BJ (cell line): ENCODE results near the gene ZBP1. TPM values are rescaled to one million over a fixed set of nuclear protein-coding genes. Genes with fewer than 3 reads are reported as not detected.

ENCODE experiments used
- CTCF ChIA-PET: fragments of 350-600 bp; formaldehyde crosslinking; extraction: SDS; loops from one replicate; lab custom pipeline; 2021; ENCODE audit warnings: antibody characterized with exemption, inconsistent platforms; lab: Yijun Ruan, JAX
- POLR2A ChIA-PET: fragments of 300-600 bp; sonication (Branson Sonifier 250); formaldehyde crosslinking; extraction: SDS; loops from one replicate; lab custom pipeline; 2021; ENCODE audit warnings: antibody characterized with exemption; lab: Charles Lee
- DNase-seq: peaks from one replicate; pipeline ENCODE4 v3.0.0-alpha.2; 2011; ENCODE audit warnings: low read depth
- H3K27me3 ChIP-seq: 2 replicates; pipeline ENCODE4 v1.6.0; 2011; ENCODE audit warnings: low read length; ENCODE audit not compliant: control insufficient read depth, insufficient read depth
- H3K36me3 ChIP-seq: 2 replicates; pipeline ENCODE4 v1.5.1; 2011; ENCODE audit warnings: low read length; ENCODE audit not compliant: control insufficient read depth, insufficient read depth
- H3K4me3 ChIP-seq: 2 replicates; pipeline ENCODE4 v1.5.1; 2011; ENCODE audit warnings: low read depth, mild to moderate bottlenecking, control low read depth, low read length
- polyA plus RNA-seq: library from polyadenylated mRNA; depleted of rRNA; stranded (reverse); fragments of >200 nt; gene quantifications from 2 replicates; pipeline ENCODE4 v1.2.3, GENCODE V29; 2011
- TF ChIP-seq, protein P1 (sequence below): IDR thresholded peaks from 2 replicates; pipeline ENCODE4 v1.5.1; 2011; ENCODE audit warnings: low read depth, mild to moderate bottlenecking, control low read depth, inconsistent platforms, low read length, moderate library complexity; ENCODE audit not compliant: insufficient read depth

Gene ZBP1
- polyA plus RNA-seq, 1 experiment, result not detected

DNA sequence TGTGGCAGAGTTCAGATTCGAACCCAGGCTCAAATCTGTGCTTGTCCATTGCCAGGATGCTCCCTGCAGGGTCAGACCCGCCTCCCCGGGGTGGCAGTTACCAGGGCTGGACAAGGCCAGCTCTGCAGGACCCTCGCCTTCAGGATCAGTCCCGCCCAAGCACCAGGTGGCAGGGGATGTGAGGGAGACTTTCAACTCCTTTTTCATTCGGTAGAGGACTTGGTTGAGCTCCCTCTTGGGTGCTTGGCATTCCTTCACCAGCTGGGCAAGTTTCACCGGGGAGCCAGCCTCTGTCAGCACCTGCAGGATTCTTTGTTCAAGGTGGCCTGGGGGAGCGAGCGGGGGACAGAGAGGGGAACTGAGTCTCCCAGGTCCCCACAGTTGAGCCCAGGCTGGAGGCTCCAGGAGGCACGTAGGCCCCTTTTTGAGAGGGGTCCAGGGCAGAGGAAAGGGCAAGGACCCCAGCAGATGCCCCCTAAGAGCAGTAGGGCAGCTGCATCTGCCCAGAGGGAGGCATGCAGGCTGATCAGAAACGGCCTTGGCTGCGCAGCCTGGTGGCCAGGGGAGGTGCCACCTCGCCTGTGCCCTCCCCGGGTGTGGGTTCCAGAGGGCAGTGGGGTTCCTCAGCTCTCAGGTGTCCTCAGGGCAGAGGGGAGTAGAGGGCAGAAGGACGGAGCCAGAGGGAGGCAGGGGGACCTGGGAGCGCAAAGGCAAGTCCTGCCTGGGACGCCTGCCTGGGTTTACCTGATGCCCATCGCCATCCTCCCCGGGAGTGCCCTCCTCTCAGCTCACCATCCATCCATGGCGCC, 3.9 kb downstream of the ZBP1 start:
- ChIA-PET POLR2A (no interaction called here), CTCF (interaction anchor here (0.7 to 1.7 kb wide), 3 partner anchors 471 to 593 kb away, joined by 3 to 5 read pairs (median 3); no protein-coding TSS in a partner anchor)
- Histone ChIP-seq H3K36me3 (no peaks in the 10 kb centered on the region), H3K27me3 (peaks cover 5% of the 10 kb centered on the region), H3K4me3 (no peak overlapping the region)
- TF ChIP-seq, protein P1, sequence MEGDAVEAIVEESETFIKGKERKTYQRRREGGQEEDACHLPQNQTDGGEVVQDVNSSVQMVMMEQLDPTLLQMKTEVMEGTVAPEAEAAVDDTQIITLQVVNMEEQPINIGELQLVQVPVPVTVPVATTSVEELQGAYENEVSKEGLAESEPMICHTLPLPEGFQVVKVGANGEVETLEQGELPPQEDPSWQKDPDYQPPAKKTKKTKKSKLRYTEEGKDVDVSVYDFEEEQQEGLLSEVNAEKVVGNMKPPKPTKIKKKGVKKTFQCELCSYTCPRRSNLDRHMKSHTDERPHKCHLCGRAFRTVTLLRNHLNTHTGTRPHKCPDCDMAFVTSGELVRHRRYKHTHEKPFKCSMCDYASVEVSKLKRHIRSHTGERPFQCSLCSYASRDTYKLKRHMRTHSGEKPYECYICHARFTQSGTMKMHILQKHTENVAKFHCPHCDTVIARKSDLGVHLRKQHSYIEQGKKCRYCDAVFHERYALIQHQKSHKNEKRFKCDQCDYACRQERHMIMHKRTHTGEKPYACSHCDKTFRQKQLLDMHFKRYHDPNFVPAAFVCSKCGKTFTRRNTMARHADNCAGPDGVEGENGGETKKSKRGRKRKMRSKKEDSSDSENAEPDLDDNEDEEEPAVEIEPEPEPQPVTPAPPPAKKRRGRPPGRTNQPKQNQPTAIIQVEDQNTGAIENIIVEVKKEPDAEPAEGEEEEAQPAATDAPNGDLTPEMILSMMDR, result no peak
- no peak for DNase-seq

DNA sequence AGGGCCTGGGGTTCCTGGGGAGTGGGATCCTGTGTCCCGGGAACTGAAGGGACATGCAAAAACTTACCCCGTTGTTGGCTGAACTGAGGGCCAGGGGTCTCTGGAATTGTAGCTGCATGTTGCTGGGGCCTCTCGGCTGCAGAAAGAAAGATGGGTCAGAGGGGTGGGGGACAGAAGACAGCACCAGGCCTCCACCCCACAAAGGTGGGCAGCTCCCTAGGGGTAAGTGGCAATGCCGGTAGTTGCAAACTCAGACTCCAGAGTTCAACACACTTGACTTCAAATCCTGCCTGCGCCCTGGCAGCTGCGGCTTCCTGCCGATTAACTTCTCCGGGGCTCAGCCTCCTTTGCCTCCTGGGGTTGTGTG, 4.8 kb downstream of the ZBP1 start:
- TF ChIP-seq, protein P1, result no peak
- ChIA-PET POLR2A (no interaction called here), CTCF (interaction anchor here (1.0 to 1.7 kb wide), 4 partner anchors 13 to 594 kb away, joined by 3 to 5 read pairs (median 4); no protein-coding TSS in a partner anchor)
- Histone ChIP-seq H3K4me3 (no peak overlapping the region), H3K27me3 (peaks cover 5% of the 10 kb centered on the region), H3K36me3 (no peaks in the 10 kb centered on the region)
- DNase-seq, result no peak

- no peak for DNase-seq
- no peak overlapping the region for H3K4me3 ChIP-seq
- ChIA-PET CTCF (interaction anchor here (1.0 to 1.7 kb wide), 4 partner anchors 13 to 595 kb away, joined by 3 to 5 read pairs (median 4); no protein-coding TSS in a partner anchor), POLR2A (no interaction called here)
- no peaks in the 10 kb centered on the region for H3K36me3 ChIP-seq
- H3K27me3 ChIP-seq, result peaks cover 5% of the 10 kb centered on the region
- TF ChIP-seq, protein P1, result no peak
Measured at GRCh38 chr20:57614490-57615444, 5.5 kb downstream of the ZBP1 start.

DNA sequence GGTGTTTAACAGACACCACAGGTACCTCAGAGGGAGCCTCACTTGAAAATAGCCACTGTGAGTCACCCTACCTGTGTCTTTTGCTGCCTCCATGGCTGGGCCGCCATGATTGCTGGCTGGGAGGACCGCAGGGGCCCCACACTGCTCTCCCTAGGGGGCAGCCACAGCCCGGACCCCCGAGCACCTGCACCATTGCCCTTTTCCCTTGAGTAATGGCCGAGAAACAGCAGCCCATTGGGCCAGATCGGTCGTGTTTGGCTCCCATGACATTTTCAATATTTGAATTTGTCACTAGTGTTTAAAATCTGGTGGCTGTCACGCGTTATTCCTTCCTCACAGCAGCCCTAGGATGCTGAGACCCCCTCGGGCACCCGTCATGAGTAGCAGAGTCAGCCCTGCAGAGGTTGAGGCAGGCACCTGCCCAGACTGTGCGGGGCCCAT, 6.7 kb downstream of the ZBP1 start:
- H3K27me3 ChIP-seq, result peaks cover 3% of the 10 kb centered on the region

More for the DNA sequence above, 6.7 kb downstream of the ZBP1 start:
- ChIA-PET POLR2A (no interaction called here), CTCF (interaction anchor here (1.1 to 3.7 kb wide), 3 partner anchors 9 to 595 kb away, joined by 5 to 16 read pairs (median 5); no protein-coding TSS in a partner anchor)
- TF ChIP-seq, protein P1, result no peak
- Histone ChIP-seq H3K36me3 (no peaks in the 10 kb centered on the region), H3K4me3 (no peak overlapping the region)
- DNase-seq, result no peak
